Anterior cingulate cortex (tissue), 58 donors: ENCODE data around the gene PXT1.
"Not testable (repeated sequence)": the region's sequence is repeated elsewhere in the genome, so short reads cannot be mapped to it uniquely, and the experiment has no call there.

Experiments used
- DNase-seq, 58 donors: peaks; one replicate each; lab custom pipeline; 2025; lab: John Stamatoyannopoulos, UW

The PXT1 gene

GRCh38 chr6:36442671-36443470 lies at the start of gene PXT1, which contains the start of gene KCTD20:
Gene PXT1, minus strand, starts transcription at chr6:36442854. Its CDS starts 16,772 bp downstream, at chr6:36426082.
Gene KCTD20, plus strand, starts transcription at chr6:36443000. Its CDS starts 27,098 bp downstream, at chr6:36470098.
- DNase-seq, result peak; percentile 39 to 91 (median 78)

DNA sequence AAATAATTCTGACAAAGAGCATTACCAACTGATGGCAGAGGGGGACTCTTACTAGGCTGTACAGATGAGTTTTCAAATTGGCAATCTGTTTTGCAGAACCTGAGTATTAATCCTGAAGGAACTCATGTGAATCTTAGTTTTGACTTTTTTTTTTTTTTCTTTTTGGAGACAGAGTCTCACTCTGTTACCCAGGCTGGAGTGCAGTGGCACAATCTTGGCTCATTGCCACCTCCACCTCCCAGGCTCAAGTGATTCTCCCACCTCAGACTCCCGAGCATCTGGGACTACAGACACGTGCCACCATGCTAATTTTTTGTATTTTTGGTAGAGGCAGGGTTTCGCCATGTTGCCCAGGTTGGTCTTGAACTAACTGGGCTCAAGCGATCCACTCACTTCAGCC lies 49.4 kb upstream of the PXT1 start:
- DNase-seq, result no peak

GRCh38 chr6:36491378-36491965 lies 48.8 kb upstream of the PXT1 start:
- no peak for DNase-seq

DNA sequence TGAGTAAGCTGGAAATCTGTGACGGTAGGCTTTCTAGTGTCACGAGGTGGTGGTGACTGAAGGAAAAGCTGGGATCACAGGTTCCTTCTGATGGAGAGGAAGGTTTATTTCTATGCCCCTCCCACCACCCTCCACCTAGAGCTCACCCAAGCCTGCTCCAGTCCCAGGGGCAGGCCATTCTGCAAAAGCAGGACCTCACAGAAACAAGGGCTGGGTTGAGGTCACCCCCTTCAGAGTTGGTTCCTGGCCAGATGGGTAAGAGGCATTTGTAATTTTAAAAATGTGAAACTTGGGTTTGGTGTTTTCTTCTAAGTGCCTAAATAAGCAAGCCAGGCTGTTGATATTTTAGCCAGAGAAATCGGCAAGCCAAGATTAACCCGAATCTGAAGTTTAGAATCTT lies 46.8 kb upstream of the PXT1 start:
- DNase-seq, result no peak

DNA sequence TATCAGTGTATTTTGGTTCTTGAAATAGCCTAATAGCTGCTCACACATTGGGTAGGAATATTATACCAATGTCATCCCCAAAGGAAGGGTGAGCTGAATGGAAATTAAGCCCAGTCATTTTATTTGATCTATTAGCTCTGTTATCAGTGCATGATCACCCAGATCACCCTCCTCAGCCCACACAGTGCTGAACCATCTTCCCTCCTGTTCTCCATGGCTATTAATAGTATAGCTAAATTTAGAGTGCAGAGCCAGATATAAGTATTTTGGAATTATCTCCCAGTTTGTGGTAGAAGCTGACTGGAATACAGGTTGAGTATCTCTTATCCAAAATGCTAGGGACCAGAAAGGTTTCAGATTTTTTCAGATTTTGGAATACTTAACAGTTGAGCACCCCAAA lies 45.6 kb upstream of the PXT1 start:
- no peak for DNase-seq

GRCh38 chr6:36487698-36488097 lies 45.0 kb upstream of the PXT1 start:
- no peak for DNase-seq

DNA sequence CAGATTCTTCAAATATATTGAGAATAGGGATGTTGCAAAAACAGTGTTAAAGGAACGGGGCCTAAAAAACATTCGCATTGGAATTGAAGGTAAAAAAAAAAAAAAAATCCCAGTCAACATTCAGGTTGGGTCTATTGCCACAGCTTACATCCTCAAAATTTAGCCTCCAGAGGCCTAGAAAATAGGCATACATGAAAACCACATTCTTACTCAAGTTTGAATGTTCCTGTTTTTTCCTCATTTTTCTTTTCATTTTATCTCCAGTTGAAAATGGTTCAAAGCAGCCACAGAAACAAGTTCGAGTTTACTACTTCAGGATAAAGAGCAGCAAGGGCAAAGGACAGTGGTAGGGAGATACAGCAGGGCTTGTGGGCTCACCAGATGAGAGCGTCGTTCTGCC lies 42.1 kb upstream of the PXT1 start:
- DNase-seq, result no peak

DNA sequence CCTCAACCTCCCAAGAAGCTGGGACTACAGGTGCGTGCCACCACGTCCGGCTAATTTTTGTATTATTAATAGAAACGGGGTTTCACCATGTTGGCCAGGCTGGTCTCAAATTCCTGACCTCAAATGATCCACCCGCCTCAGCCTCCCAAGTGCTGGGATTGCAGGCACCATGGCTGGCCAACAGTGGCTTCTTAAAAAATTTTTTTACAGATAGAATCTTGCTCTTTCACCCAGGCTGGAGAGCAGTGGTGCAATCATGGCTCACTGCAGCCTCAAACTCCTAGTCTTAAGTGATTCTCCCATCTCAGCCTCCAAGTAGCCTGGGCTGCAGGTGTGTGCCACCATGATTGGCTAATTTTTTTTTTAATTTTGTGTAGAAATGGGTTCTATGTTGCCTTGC lies 40.7 kb upstream of the PXT1 start:
- DNase-seq, result not testable (repeated sequence)

DNA sequence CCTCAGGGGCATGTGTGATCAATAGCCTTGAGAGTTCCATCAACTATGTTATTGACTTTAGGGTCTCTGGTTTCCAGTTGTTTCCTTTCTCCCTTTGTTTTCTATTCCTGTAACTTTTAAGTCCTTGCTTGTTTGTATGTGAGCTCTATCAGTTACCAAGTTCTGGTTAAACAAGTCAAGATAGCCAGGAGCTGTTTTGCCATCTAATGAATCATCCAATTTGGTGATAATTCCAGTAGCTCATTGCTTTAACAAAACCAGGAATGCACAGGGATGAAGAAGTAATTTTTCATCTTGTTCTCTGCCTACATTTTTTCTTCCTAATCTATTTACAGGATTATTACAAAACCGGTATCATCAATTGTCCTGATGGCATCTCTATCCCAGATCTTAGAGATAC lies 36.6 kb upstream of the PXT1 start:
- no peak for DNase-seq

GRCh38 chr6:36478051-36478526 lies 35.4 kb upstream of the PXT1 start:
- no peak for DNase-seq

- DNase-seq, result no peak
Observed at GRCh38 chr6:36469946-36470345, 27.3 kb upstream of the PXT1 start.

DNA sequence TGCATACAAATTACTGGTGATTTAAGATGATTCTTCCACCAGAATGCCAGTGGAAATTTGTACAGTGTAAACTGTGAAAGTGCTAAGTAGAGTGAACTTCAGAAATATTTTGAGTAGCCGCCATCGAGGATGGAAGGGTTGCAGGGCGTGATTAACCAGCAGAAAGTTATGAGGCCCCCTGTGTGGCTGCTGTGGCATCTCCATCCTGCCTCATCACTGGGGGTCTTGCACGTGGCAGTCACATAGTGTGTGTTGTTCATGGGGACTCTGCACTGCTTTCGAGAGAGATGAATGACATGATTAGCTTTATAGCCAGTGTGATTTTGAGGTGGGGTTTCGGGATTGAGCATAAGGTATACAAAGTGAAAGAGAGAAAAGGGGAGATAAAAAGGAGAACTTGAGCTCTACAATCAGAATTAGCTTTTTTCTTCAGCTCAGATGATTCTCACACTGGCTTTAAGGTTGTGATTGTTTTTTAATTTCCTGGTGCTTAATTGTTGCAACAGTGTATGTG lies 26.6 kb upstream of the PXT1 start:
- DNase-seq, result no peak

GRCh38 chr6:36467625-36468024 lies 25.0 kb upstream of the PXT1 start:
- DNase-seq, result no peak

DNA sequence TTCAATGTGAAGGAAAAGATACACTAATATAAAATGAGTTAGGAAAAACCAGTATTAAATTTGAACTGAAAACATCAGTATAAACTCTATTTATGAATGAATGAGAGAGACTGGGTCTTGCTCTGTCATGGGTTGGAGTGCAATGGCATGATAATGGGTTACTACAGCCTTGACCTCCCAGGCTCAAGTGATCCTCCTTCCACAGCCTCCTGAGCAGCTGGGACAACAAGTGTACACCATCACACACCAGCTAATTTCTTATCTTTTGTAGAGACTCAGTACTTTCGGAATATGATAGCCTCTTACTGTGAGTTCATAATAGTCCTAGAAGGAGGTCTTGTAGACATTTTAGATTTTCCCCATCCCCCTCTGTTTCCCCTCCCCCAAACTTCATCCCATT lies 21.6 kb upstream of the PXT1 start:
- DNase-seq, result no peak

GRCh38 chr6:36463676-36464075 lies 21.0 kb upstream of the PXT1 start:
- DNase-seq, result no peak

DNA sequence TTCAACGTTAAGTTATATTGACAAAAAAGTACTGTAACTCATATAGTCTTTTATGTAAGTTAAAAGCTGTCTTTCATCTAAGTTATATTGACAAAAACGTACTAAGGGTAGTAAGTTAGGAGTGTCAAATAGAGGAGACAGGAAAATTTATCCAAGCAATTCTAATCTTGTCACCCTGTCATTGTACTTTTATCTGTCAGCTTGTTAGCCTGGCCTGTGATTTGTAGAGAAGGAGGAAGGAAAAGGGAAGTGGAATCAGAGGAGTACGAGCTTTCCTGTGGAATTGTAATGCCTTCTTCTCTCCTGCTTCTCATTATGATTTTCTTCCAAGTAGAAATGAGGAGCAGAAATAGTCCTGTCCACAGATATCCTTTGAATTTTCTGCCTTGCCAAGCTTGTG lies 19.0 kb upstream of the PXT1 start:
- DNase-seq, result no peak

DNA sequence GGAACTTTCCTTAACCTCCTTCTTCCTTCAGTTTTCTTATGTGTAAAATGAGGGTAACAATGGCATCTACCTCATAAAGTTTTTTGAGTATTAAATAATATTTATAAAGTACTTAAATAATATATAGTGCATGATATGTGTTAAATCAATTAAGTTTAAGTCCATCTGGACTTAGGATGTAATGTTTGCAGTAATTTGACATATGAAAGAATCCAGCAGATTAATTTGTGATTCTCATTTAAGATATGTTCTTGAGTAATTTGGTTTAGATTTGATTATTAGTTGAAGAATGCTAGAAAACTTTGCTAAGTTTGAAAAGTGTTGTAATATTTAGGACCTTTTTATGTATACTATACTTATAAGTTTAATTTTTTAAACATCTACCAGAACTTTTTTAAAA lies 18.3 kb upstream of the PXT1 start:
- DNase-seq, result no peak

DNA sequence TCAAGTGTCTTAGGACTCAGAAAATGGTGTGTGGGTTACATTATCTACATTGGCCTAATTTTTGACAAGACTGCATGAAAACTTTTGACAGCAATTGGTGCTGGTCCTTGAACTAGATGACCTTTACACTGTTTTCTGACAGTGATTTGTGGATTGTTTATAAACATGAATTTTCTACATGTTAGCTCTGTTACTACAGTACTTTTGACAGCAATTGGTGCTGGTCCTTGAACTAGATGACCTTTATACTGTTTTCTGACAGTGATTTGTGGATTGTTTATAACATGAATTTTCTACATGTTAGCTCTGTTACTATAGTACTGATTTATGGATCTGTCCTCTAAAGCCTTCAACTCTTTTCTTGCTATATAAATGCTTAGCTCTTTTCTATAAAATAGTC lies 16.8 kb upstream of the PXT1 start:
- no peak for DNase-seq

DNA sequence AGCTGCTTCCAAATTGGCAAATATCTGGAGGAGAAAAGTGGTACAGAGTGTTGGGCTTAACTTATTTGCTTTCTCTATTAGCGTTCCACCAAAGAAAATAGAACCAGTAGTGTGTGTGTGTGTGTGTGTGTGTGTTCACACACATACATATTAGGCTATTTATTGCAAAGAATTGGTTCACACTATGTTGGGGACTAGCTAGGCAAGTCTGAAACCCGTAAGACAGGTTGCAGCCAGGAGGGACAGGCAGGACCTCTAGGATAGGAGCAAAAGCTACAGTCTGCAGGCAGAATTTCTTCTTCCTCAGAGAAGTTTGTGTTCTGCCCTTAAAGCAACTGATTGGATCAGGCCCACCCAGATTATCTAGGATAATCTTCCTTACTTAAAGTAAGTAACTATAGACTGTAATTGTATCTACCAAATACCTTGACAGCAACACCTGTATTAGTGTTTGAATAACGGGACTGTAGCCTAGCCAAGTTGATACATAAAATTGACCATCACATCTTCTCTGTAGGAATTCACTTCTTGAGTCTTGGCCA lies 12.9 kb upstream of the PXT1 start:
- DNase-seq, result no peak

DNA sequence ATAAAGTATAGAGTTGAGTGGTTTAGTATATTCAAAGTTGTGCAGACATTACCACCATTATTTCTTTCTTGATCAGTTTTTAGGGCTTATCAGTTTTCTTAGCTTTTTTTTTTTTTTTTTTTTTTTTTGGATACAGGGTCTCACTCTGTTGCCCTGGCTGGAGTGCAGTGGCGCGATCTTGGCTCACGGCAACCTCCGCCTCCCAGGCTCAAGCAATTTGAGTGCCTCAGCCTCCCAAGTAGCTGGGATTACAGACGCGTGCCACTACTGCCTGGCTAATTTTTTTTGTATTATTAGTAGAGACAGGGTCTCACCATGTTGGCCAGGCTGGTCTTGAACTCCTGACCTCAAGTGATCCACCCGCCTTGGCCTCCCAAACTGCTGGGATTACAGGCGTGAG lies 10.2 kb upstream of the PXT1 start:
- not testable (repeated sequence) for DNase-seq

DNA sequence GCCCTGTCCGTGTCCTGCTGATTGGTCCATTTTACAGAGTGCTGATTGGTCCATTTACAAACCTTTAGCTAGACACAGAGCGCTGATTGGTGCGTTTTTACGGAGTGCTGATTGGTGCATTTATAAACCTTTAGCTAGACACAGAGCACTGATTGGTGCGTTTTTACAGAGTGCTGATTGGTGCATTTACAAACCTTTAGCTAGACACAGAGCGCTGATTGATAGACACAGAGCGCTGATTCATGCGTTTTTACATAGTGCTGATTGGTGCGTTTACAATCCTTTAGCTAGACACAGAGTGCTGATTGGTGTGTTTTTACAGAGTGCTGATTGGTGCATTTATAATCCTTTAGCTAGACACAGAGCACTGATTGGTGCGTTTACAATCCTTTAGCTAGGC lies 6.5 kb upstream of the PXT1 start:
- DNase-seq, result not testable (repeated sequence)

DNA sequence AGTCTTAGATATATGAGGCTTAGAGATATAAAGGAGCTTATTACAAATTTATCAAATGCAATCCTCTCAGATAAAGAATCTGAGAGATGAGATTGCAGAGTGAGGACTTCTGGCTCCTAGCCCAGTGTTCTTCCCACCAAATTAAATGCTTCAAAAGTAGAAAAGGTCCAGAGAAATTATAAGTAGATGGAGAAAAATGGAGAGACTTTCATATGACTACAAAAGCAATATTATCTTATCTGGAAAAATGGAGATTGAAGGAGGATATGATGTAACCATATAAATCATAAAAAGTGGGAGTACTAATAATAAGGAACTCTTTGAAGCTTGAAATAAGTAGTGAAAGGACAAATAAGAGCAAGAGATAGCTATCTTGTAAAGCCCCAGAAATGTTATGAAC lies 3.0 kb upstream of the PXT1 start:
- no peak for DNase-seq
